Body of pancreas (tissue), 4 donors: ENCODE results near the gene CSNK1A1L. TPM values are rescaled to one million over a fixed set of nuclear protein-coding genes. Genes with fewer than 3 reads are reported as not detected.

Experiments used
- ATAC-seq: fragments of 150-250 bp; one replicate; pipeline ENCODE4 v1.9.1; 2016
- DNase-seq, 4 donors: peaks; one replicate each; pipeline ENCODE4 v3.0.0-alpha.2; 2019
- H3K27ac ChIP-seq, 4 donors: fragments of 200-600 bp; sonication (generic); 1 replicate in 3 of 4; 2 replicates in 1 of 4; pipeline versions ENCODE4 v1.5.1 to v1.6.1; 2016 to 2019; ENCODE audit warnings: mild to moderate bottlenecking in 1 of 4, mixed read lengths in 1 of 4, moderate library complexity in 1 of 4
- H3K27me3 ChIP-seq, 2 donors: fragments of 200-600 bp; sonication (generic); one replicate each; pipeline ENCODE4 v1.6.0; 2016; ENCODE audit warnings: mild to moderate bottlenecking in 1 of 2
- H3K36me3 ChIP-seq, 2 donors: fragments of 200-600 bp; sonication (generic); replicated peaks in 1 of 2; 2 replicates each; pipeline ENCODE4 v1.5.1; 2016; ENCODE audit warnings: low read depth in 2 of 2; ENCODE audit not compliant: insufficient read depth in 1 of 2
- H3K4me1 ChIP-seq: fragments of 200-600 bp; sonication (generic); one replicate; pipeline ENCODE4 v1.6.0; 2016
- H3K4me3 ChIP-seq, 2 donors: fragments of 200-600 bp; sonication (generic); 1 replicate in 1 of 2; 2 replicates in 1 of 2; pipeline ENCODE4 v1.5.1; 2016 to 2019
- H3K9me3 ChIP-seq, 3 donors: fragments of 200-600 bp; sonication (generic); 1 replicate in 2 of 3; 2 replicates in 1 of 3; pipeline ENCODE4 v1.5.1; 2016
- POLR2A ChIP-seq, 3 donors: fragments of 450-650 bp; IDR thresholded peaks; one replicate each; pipeline ENCODE4 v1.6.1; 2016; ENCODE audit warnings: antibody characterized with exemption in 3 of 3, mild to moderate bottlenecking in 2 of 3
- WGBS, 2 donors: methylation state at CpG; one replicate each; pipeline ENCODE4 v1.1.5; 2017; 5-methylcytosine and 5-hydroxymethylcytosine counted together
- intact Hi-C: fragments of 100-400 bp; cut with DNase I; formaldehyde crosslinking; loops from one replicate; pipeline ENCODE4 v1.15.1; 2023
- total RNA-seq, 2 donors: library from RNA; depleted of rRNA; stranded (reverse); fragments of >200 nt; gene quantifications; one replicate each; pipeline ENCODE4 v1.1.0, GENCODE V29; 2016
- TF ChIP-seq, protein P1 (sequence below), 7 experiments: fragments of 450-650 bp in 4 of 7; fragments of 200-600 bp in 3 of 7; sonication (generic) in 3 of 7; IDR thresholded peaks; one replicate each; pipeline ENCODE4 v1.5.1; 2016 to 2019; ENCODE audit warnings: antibody characterized with exemption in 7 of 7

The CSNK1A1L gene
- total RNA-seq, 2 donors from 2014 or later: not detected

DNA sequence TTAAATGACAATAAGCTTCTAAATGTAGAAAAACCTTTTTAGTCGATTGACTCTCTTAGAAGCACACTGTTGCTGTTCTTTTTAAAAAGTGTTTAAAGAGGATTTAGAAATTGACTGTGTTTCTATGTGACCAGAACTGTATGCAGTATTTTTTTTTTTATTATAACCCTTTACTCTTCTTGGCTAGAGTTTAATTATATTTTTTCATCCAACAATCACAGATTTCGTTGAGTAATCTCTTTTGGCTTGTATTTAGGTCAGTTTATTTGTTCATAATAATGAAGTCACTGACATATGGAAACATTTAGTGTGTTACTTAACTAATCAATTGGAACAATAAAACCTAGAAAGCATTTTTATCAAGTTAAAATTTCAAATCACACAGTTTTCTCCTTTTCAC lies 19.9 kb downstream of the CSNK1A1L start:
- Histone ChIP-seq H3K9me3 (no peaks in the 10 kb centered on the region), H3K27me3 (no peaks in the 10 kb centered on the region), H3K4me1 (no peaks in the 10 kb centered on the region), H3K27ac (no peak overlapping the region), H3K4me3 (no peak overlapping the region), H3K36me3 (no peaks in the 10 kb centered on the region)
- DNase-seq (no peak), ATAC-seq (no peak)
- intact Hi-C loops: no loop called here
- TF ChIP-seq, protein P1, sequence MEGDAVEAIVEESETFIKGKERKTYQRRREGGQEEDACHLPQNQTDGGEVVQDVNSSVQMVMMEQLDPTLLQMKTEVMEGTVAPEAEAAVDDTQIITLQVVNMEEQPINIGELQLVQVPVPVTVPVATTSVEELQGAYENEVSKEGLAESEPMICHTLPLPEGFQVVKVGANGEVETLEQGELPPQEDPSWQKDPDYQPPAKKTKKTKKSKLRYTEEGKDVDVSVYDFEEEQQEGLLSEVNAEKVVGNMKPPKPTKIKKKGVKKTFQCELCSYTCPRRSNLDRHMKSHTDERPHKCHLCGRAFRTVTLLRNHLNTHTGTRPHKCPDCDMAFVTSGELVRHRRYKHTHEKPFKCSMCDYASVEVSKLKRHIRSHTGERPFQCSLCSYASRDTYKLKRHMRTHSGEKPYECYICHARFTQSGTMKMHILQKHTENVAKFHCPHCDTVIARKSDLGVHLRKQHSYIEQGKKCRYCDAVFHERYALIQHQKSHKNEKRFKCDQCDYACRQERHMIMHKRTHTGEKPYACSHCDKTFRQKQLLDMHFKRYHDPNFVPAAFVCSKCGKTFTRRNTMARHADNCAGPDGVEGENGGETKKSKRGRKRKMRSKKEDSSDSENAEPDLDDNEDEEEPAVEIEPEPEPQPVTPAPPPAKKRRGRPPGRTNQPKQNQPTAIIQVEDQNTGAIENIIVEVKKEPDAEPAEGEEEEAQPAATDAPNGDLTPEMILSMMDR (IDR thresholded peaks at IDR 0.05): no peak
- no peak for TF ChIP-seq POLR2A (IDR thresholded peaks at IDR 0.05)
- WGBS, 2 donors: 45 to 51% methylated on average over 2 of the region's 2 CpGs

DNA sequence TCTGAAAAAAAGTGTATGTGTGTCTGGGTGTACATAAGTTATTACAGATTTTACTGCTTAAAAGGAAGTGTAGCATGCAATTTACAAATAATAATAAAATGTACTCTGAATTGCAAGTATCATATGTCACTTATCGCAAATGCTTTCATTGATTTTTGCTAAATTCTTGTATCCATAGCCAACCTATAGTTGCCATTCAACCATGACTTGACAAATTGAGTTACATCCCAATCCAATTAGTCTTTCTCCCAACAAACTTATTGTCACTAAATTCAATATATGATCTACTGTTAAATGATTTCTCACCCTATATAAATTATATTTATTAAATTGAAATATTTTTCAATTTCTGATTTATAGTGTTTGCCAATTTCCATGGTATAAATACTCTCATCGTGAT lies 28.6 kb downstream of the CSNK1A1L start:
- H3K4me3 ChIP-seq: no peak overlapping the region
- H3K9me3 ChIP-seq: no peaks in the 10 kb centered on the region
- ATAC-seq (no peak), DNase-seq (no peak)
- TF ChIP-seq POLR2A (IDR thresholded peaks at IDR 0.05): no peak
- TF ChIP-seq, protein P1 (IDR thresholded peaks at IDR 0.05): no peak
- 82 to 84% methylated on average over 2 of the region's 2 CpGs for WGBS, 2 donors
- no peaks in the 10 kb centered on the region for H3K27me3 ChIP-seq
- H3K4me1 ChIP-seq: no peaks in the 10 kb centered on the region
- intact Hi-C loops: no loop called here
- no peaks in the 10 kb centered on the region for H3K36me3 ChIP-seq
- no peak overlapping the region for H3K27ac ChIP-seq

DNA sequence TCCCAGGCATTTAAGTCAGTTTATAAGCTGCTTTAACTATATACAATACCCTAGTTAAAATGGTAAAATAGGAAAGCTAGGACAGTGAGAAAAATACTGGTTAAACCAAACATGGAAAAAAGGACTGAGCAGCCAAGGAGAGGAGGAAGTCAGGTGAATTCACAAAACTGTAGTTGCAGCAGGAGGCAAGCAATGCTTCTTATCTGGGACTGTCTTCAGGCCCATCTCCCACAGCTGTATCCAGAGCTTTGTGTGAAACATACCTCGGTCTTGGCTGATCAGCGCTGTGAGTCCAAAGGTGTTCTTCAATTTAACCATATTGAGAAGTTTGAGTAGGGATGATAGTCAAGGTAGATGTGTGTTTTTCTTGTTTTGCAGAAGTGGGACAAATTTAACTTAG lies 30.3 kb downstream of the CSNK1A1L start:
- Histone ChIP-seq H3K9me3 (no peaks in the 10 kb centered on the region), H3K36me3 (no peaks in the 10 kb centered on the region), H3K27me3 (no peaks in the 10 kb centered on the region), H3K27ac (no peak overlapping the region), H3K4me1 (no peaks in the 10 kb centered on the region), H3K4me3 (no peak overlapping the region)
- WGBS, 2 donors: 49 to 72% methylated on average over 2 of the region's 2 CpGs
- no peak for ATAC-seq
- DNase-seq: no peak
- TF ChIP-seq, protein P1 (IDR thresholded peaks at IDR 0.05): no peak
- TF ChIP-seq POLR2A (IDR thresholded peaks at IDR 0.05): no peak
- intact Hi-C loops: no loop called here

DNA sequence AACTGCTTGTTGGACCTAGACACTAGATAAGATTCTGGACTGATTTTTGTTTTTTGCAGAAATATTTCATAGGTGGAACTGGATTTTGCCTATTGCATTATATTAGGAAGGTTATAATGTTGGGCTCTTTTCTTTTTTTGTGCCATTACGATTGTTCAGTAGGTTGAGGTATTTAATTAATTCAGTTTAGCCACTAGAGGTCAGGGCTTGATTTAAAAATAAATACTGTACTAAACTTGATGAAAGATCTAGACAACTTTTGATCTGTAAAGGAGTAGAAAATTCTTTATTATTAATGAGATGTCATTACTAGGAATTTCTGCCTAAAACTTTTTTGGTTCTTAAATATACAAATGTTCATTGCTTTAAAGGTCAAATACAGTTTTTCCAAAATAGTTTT lies 30.8 kb downstream of the CSNK1A1L start:
- DNase-seq: no peak
- intact Hi-C loops: no loop called here

DNA sequence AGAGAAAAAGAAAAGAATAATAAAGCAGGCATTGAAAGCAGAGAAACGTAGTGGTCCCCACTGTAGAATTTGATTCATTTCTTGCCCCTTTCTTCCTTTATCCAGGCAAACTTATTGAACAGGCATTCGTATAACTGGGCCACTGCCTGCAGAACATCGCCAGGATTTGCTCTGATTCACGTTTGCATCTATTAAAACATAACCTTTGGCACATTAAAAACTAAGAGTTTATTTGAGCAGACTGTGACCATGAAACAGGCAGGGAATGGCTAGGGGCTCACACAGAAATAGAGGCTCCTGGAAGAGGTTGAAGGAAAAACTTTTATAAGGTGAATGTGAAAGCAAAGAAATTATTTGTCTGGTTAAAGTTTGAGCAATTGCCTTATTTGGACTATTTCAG lies 33.4 kb downstream of the CSNK1A1L start:
- ATAC-seq (no peak), DNase-seq (no peak)
- Histone ChIP-seq H3K4me3 (no peak overlapping the region), H3K36me3 (no peaks in the 10 kb centered on the region), H3K27me3 (no peaks in the 10 kb centered on the region), H3K9me3 (no peaks in the 10 kb centered on the region), H3K4me1 (no peaks in the 10 kb centered on the region), H3K27ac (no peak overlapping the region)
- WGBS, 2 donors: 39 to 42% methylated on average over 4 of the region's 4 CpGs
- intact Hi-C loops: no loop called here
- no peak for TF ChIP-seq POLR2A (IDR thresholded peaks at IDR 0.05)
- TF ChIP-seq, protein P1 (IDR thresholded peaks at IDR 0.05): no peak

More for the DNA sequence above, 30.8 kb downstream of the CSNK1A1L start:
- no peak overlapping the region for H3K4me3 ChIP-seq
- H3K4me1 ChIP-seq: no peaks in the 10 kb centered on the region
- no peak for ATAC-seq
- H3K27ac ChIP-seq: no peak overlapping the region
- no peaks in the 10 kb centered on the region for H3K9me3 ChIP-seq
- 0% methylated on average over 1 of the region's 1 CpG for WGBS, 2 donors
- H3K36me3 ChIP-seq: no peaks in the 10 kb centered on the region
- TF ChIP-seq POLR2A (IDR thresholded peaks at IDR 0.05): no peak
- TF ChIP-seq, protein P1 (IDR thresholded peaks at IDR 0.05): peak in 6 of 7 experiments; percentile 18 to 50 (median 45)
- H3K27me3 ChIP-seq: no peaks in the 10 kb centered on the region
